ENCODE measurements around the gene ZNF200. TPM values are rescaled to one million over a fixed set of nuclear protein-coding genes. Genes with fewer than 3 reads are reported as not detected.
"Not testable (repeated sequence)": the region's sequence is repeated elsewhere in the genome, so short reads cannot be mapped to it uniquely, and the experiment has no call there.

ZNF200 gene
- total RNA-seq, 1 experiment from 2014 or later, result 13.2 TPM

DNA sequence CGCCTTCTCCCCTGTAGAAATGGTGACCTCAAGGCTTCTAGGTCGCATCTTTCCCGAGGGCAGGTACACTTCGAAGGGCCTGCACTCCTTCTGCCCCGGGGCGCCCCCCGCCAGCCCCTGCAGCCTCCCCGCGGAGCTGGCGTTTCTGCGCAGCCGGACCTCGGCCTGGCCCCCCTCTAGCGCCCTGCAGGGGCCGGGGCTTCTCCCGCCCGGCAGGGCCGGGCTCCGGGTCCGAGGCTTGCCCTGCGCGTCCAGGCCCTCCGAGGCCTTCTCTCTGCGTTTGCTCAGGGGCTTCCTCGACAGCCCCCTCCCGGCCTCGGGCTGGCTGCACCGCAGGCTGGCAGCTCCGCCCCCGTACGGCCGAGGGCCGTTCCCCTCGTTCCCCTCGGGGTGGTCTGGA, 19.4 kb upstream of the ZNF200 start:
- DNase-seq (ENCODE audit: low read depth), result no peak

DNA sequence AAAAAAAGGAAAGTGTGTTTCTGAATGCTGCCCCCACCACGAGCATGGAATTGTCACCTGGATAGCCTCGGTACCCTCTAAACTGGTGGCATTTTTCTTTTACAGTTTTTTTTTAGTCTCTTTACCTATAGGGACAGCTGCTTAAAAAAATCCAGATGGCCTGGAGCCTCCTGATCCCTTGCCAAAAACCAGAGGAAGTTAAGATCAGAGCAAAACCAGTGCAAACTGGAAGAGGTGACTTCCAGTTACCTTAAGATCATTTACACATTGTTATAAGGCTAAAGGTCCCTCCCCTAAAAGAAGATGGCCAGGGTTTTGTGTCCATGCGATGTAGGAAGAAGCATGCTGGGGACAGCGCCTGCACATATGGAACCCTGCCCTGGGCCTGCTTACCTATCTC, 18.0 kb upstream of the ZNF200 start:
- no peak for DNase-seq (ENCODE audit: low read depth)

DNA sequence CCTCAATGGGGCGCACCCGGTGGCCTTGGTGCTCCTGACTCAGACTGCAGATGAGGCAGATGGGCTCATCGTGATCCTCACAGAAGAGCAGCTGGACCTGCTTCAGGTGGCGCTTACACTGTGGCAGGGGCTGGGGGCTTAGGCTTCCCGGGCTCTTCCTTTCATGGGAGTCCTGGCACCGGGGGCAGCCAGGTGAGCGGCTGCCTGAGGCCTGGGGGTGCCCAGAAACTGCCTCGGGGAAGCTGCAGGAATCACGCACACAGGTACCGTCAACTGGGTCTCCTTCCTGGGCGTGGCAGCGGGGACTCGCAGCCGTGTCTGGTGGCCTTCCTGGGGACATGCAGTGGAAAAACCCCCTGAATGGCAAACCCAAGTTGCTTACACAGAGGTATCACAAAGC, 14.5 kb upstream of the ZNF200 start:
- no peak for DNase-seq (ENCODE audit: low read depth)

DNA sequence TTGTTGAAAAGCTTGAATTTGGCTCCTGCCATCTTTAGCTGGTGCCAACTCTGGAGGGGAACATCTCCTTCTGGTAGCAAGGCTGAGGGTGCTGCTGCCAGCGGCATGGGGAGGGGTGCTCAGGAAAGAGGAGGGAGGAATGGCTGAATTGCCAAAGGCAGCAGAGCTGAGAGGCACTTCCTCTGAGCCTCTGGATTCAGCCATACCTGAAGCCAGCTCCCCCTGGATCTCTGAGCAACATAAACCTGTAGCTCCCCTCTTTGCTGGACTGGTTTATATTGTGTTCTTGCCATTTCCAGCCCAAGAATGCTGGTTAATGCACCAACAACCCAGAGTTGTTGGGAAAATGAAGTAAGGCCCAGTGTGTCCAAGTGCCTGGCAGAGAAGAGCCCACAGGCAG, 14.1 kb upstream of the ZNF200 start:
- DNase-seq (ENCODE audit: low read depth), result no peak

DNA sequence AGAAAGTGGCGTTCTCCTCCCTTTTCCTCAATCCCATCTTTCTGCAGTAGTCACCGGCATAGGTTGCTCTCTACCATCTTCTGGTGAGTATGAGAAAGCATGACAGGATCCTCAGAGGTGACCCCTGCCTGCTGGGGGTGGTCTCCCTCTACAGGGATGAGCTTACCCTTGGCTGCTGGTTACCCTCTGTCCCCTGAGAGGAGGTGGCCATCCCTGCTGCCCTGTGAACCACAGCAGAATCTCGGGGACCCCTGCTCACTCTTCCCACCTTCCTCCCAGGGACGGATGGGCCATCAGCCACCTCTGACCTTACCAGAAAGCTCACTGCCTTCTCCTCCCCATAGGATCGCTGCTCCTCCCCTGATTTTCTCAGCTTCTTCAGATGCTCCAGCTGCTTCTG, 13.6 kb upstream of the ZNF200 start:
- no peak for DNase-seq (ENCODE audit: low read depth)

DNA sequence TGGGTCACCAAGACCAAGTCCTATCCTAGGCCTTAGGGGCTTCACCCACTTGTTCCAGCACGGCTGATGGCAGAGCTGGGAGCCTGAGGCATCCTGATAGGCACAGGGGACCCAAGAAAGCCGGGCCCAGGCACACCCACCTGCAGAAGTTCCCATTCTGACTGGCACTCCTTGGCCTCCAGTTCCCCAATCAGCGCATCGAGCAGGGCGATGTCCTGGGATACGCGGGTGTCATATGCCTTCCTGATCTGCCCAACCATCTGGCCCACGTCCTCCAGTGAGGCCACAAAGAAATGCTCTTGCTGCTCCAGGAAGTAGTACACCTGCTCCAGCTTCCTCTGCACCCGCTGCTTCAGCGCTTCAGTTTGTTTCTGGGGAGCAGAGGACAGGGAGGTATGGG, 11.9 kb upstream of the ZNF200 start:
- DNase-seq (ENCODE audit: low read depth), result no peak

DNA sequence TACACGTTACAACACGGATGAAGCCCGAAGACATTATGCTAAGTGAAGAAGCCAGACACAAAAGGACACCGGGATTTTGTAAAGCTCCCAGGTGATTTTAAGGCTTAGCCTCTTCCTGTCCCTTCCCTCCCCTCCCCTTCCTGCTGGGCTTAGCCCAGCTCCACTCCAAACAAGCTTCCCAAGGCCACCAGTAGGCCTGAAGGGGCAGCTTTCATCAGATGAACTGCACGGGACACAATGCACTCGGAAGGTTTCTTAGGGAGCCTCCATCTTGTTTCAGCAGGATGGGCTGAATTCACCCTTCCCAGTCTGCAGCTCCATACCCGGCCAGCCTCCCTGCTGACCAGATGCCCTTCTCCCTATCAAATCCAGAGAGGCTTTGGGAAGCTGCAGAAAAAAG, 11.0 kb upstream of the ZNF200 start:
- no peak for DNase-seq (ENCODE audit: low read depth)

DNA sequence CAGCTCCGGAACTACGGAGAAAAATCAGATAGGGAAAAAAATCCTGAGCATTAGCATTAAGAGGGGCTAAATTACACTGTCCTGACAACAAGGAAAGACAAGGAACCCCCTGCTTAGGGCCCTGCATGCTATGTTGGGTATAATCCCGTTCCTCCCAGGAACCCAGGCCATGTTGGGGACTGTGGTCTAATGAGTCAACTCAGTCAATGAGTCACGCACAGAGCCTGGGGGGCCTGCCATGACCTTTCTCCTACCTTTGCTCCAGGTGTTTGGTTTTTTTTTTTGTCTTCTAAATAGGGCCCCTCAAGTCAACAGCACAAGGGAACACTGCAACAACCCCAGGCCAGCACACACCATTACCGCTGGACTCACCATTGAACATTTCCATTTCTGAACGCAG, 8.9 kb upstream of the ZNF200 start:
- peak; percentile 19 for DNase-seq (ENCODE audit: low read depth)

DNA sequence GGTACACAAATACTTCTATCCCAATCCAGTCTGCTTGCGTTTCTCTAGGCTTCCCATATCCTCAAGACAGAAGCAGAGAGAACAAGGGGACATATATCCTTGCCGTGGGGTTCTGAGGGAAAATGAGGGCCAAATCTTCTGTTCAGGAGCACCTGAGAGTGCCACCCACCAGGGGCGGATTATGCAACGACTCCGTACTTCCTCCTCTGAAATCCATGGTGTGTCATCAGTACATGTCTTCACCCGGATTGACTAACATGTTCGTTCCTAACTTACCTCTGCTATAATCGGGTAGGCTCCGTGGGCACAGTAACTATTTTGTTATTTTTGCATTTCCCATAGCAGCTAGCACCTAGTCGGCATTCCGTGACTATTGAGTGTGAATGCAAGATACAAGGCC, 7.8 kb upstream of the ZNF200 start:
- no peak for DNase-seq (ENCODE audit: low read depth)

DNA sequence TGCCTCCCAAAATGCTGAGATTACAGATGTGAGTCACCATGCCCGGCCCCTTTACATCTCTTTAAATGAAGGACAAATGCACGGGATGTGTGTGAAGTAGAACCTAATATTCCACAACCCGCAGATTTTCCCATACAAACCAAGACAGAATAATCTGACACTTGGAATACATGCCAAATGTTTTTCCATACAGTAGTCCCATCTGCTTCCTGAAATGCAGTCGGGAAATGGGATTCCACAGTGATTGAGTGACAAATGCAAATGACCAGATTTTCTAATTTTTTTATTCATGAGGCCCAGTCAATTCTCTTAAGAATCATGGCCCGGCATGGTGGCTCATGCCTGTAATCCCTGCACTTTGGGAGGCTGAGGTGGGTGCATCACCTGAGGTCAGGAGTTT, 6.8 kb upstream of the ZNF200 start:
- DNase-seq (ENCODE audit: low read depth), result no peak

DNA sequence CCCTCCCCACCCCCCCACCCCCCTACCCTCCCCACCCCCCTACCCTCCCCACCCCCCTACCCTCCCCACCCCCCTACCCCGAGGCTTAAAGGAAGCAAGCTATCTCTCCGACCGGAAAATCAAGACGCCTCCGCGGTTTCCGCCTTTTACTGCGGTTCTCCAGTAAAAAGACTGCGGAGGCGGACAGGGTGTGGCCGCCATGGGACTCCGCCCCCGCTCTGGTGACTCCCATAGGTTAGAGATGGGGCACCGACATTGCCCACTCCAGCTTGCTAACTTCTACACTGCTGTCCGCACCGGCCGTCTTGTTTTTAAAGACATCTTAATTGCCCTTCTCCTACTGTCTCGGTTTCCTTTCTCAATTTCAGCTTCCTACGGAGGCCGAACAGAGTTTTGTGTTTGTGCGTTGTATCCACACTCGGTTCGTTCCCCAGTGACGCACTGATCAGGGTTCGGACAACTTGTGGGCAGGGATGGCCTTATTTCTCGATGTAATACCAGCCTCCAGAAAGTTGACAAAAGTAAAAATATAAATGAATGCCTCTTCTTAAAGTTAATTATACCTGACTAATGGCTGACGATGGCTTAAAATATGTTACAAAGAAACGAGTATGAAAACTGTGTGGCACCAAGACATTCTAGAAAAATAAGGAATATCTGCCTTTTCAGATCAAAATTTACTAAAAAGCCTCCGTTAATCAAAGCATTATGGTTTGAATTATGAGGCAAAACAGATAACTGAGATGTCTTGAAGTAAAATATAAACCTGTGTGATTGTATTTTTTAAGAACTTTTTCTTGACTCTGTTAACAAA, 1.1 kb upstream of the ZNF200 start:
- DNase-seq (ENCODE audit: low read depth), result no peak

DNA sequence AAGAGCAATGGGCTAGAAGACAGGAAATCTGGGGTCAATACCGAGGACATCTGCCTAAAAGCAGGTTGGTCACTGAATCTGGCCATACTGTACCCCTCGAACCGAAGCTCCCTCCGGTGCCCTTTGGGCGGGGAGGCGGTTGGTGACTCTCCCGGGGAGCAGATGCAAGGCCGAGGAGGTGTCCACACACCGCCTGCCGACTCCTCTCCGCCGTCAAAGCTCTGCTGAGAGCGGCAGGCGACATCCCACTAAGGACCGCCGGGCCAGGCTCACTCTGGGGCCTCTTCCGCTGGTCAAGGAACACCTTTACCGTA, 458 bp downstream of the ZNF200 start:
- no peak for DNase-seq (ENCODE audit: low read depth)

DNA sequence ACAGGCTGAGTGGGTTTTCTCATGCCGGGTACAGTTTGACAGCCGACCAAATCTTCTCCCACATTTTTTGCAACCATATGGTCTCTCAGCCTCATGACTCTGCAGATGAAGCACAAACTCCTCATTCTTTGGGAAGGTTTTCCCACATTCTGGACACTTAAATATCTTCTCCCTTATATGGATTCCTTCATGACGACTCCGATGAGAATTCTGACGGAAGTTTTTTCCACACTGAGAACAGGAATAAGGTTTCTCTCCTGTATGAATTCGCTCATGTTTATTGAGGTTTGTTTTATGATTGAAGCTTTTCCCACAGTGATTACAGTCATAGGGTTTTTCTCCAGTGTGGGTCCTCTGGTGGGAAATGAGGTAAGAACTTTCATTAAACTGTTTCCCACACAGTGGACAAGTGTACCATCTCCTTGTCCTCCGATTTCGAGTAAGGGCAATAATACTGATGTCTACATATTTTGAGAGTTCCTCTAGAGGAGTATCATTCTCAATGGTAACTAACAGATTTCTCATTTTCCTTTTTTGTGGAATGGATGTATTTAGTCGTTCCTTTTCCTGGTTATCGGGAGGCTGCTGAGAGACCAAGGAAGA, 10.9 kb downstream of the ZNF200 start:
- DNase-seq (ENCODE audit: low read depth), result no peak

DNA sequence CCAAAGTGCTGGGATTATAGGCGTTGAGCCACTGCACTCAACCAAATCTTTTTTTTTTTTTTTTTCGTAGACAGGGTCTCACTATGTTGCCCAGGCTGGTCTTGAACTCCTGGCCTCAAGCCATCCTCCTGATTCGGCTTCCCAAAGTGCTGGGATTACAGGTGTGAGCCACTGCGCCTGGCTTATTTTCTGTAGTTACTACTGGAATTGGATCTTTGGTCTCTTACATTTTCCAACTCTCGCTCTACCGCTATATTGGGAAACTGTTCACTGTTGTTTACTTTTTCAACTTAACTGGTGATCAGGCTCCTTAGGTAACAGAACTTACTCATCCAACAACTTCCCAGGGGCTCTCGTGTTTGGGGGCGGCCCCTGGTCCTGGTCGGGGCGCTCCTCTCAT, 14.1 kb downstream of the ZNF200 start:
- no peak for DNase-seq (ENCODE audit: low read depth)

DNA sequence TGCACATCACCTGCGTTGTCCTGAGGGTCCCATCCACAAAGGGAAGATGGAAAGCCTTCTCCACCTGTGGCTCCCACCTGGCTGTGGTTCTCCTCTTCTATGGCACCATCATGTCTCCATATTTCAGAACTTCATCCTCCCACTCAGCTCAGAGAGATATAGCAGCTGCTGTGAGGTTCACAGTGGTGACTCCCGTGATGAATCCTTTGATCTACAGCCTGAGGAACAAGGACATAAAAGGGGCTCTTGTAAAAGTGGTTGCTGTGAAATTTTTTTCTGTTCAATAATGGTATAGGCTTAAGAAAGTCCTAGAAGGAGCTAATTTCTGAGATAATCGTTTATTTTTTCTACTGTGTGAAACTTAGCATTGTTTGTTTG, 18.7 kb downstream of the ZNF200 start:
- no peak for DNase-seq (ENCODE audit: low read depth)

DNA sequence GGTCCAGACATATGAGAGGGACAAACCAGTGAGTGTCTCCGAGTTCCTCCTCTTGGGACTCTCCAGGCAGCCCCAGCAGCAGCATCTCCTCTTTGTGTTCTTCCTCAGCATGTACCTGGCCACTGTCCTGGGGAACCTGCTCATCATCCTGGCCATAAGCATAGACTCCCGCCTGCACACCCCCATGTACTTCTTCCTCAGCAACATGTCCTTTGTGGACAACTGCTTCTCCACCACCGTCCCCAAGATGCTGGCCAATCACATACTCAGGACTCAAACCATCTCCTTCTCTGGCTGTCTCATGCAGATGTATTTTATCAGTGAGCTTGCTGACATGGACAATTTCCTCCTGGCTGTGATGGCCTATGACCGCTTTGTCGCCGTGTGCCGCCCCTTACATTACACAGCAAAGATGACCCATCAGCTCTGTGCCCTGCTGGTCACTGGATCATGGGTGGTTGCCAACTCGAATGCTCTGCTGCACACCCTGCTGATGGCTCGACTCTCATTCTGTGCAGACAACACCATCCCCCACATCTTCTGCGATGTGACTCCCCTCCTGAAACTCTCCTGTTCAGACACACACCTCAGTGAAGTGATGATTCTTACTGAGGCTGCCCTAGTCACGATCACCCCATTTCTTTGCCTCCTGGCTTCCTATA, 19.2 kb downstream of the ZNF200 start:
- no peak for DNase-seq (ENCODE audit: low read depth)

DNA sequence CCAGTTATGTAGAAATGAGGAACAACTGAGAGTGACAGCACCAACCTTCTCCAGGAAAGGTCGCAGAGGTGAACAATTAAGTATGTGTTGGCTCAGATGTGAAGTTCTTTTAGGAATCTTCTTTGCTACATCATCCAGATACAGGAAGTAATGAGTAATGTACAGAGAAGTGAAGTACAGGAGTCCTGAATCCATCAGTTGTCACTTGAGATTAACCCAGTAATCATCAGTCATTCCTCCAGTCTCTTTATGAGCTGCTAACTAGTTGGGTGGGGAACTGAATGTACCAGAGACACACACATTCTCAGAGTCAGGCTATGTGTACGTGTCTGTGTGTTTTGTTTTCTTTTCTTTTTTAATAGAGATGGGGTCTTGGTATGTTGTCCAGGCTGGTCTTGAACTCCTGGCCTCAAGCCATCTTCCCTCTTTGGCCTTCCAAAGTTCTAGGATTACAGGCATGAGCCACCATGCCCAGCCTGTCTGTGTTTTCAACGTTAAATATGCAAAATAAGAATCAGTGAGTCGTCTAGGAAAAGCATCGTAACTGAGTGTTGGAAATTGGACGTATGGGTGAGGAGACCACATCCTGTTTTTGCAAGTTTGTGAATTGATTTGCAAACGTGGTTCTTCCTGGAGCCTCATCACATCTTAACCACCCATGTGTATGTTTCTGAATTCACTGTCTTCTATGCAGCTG, 19.9 kb downstream of the ZNF200 start:
- no peak for DNase-seq (ENCODE audit: low read depth)

DNA sequence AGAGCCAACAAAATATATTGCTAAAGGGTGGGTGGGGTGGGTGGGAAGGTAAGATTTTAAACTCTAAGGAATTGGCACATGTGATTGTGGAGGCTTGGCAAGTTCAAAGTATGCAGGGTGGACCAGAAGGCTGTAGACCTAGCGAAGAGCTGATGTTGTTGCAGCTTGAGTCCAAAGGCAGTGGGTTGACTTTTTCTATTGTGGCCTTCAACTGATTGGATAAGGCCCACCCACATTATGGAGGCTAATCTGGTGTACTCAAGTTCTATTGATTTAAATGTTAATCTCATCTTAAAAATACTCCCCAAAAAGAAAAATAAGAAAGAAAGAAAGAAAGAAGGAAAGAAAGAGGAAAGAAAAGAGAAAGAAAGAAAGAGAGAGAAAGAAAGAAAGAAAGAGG, 22.4 kb downstream of the ZNF200 start:
- no peak for DNase-seq (ENCODE audit: low read depth)

DNA sequence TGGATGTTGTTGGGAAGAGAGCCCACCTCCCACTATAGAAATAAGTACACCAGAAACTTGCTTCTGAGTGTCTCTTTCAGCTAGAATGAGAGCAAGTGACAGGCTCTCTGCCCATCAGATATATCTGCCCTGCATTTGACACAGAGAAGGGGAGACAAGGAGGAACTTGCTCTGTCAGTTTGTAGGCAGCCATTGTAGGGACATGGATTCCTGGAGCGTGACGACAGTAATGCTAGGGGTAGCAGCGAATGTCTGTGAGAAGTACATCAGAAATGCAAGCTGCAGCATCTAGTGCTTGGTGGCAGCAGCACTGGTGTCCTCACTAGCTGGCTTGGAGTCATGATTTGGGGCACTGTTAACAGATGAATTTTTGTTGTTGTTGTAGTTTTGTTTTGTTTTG, 23.0 kb downstream of the ZNF200 start:
- no peak for DNase-seq (ENCODE audit: low read depth)

DNA sequence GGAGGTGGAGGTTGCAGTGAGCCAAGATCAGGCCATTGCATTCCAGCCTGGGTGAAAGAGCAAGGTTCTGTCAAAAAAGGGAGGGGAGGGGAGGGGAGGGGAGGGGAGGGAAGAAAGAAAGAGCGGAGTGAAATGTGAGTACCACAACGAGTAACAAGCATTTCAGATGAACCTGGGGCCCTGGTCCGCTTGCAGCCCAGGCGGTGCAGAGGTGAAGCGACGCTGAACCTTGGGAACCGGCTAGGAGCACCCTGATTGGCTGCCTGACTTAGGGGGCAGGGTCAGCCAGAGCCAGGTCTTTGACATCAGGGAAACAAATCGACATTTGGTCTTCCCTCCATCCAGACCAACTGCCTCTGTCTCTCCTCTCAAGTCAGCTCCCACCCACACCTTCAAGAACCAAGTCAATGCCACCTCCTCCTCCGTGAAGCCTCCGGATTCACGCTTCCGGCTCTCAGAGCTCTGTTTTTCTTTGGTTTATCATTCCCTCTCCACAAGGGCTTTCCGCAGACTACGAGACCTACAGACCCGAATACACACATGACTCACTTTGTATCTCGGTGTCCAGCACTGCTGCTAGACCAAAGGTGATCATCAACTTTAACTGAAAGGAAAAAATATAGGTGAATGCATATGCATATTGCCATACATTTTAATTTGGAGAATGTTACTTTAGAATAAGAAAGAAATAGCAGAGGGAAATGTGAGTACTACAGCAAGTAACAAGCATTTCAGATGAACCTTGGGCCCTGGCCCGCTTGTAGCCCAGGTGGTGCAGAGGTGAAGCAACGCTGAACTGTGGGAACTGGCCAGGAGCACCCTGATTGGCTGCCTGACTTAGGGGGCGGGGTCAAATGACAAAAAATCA, 27.6 kb downstream of the ZNF200 start:
- no peak for DNase-seq (ENCODE audit: low read depth)

DNA sequence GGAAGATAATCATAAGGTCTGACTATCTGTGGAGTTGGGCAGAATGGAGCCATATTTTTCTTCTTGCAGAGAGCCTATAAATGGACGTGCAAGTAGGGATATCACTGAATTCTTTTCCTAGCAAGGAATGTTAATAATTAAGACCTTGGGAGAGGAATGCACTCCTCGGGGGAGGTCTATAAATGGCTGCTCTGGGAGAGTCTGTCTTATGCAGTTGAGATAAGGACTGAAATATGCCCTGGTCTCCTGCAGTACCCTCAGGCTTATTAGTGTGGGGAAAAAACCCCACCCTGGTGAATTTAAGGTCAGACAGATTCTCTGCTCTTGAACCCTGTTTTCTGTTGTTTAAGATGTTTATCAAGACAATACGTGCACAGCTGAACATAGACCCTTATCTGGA, 29.0 kb downstream of the ZNF200 start:
- DNase-seq (ENCODE audit: low read depth), result not testable (repeated sequence)
